Measurements from ENCODE around the gene TSC22D1.

Gene TSC22D1

DNA sequence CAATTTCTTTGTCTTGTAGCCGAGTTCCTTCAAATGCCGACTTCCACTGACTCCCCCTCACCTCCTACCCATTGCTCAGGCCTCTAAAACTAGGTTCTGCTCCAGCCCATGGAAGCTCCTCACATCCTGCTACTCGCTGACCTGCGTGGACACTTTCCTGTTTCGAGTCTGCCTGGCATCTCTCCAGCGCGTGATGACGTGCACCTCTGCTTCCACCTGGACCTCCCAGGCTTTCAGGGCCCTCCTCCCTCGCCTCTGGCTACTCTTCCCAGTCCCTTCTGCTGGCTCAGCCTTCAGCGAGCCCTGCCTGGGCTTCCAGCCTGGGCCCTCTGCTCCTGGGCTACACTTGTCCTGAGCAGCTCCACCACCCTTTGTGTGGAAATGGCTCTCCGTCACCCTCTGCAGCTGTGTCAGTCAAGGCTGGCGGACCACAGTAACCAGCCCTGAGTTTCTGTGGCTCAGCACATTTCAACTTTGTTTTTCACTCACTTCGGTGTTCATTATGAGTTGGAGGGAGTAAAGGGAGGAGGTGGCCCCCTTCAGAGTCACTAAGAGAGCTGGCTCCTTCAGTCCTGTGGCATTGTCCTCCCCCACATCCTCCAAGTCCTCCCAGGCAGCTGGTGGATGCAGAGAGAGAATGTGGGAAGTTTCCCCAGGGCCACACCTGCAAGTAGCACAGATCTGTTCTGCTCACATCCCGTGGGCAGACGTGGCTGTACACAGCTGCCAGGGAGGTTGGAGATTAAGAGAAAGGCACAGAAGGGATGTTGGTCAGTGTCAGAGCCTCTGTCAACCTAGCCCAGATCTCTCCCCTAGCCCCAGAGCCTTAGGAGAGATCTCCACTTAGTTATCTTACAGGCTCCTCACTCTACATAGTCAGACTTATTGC, 153.1 kb downstream of the TSC22D1 start:
- DNase-seq: no peak

DNA sequence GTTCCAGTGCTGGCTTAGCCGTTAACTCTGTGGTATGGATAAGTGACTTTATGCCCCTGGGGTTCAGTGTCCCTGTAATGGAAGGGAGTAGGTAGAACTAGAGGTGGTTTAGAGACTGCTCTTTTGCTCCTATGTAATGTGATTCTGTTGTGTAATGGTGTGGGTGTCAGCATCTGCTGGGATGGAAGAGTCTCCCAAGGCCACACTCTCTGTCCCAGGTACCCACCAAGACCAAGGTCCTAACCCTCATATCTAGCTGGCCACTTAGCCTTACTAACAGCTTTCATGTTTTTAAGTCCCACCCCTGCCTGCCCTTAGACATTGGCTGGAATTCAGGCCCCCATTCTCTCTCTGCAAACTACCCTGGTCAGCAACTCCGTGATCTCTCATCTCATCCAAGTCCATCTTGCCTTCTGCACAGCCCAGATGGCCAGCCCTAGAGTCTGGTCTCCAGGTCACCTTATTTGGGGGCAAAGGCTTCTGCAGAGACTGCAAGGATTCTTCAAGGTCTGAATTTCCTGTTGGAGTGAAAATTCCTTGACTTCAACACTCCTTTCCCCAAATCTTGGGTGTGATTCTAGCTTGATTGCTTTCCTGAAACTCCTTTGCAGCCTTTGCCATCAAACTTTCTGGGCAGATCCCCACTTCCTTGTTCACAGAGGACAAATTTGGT, 154.1 kb downstream of the TSC22D1 start:
- DNase-seq: no peak

DNA sequence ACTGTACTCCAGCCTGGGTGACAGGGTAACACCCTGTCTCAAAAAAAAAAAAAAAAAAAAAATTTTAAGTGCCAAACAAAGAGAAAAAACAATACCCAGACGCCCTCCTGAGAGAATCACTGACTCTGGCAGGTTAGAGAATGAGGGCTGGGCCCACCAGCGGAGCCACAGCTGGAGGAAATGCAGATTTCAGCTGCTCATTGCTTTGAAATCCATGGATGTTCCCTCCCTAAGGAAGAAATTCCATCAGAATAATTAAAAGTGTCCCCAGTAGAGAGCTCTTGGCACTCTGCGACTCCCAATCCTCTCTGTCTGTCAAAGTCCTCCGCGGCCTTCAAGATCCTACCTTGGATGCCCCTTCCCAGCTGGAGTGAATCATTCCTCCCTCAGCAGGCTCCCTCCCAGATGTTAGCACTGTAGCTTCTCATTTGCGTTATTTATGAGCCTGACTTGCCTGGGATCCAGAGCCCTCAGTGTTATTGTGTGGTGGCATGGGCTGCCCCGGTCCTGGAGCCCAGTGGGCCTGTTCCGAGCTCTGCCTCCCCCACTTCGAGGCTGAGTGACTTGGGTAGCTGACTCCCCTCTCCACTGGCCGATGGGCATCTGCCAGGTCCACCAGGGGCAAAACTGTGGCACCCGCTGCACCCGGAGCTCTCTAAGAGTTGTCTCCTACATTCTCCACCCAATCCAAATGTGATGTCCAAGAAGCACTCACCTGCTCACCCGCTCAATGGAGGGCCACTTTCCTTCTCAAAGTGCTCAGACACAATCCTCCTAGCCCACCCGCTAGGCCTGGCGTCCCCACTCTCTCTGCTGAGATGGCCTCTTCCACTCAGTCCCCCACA, 155.5 kb downstream of the TSC22D1 start:
- no peak for DNase-seq

DNA sequence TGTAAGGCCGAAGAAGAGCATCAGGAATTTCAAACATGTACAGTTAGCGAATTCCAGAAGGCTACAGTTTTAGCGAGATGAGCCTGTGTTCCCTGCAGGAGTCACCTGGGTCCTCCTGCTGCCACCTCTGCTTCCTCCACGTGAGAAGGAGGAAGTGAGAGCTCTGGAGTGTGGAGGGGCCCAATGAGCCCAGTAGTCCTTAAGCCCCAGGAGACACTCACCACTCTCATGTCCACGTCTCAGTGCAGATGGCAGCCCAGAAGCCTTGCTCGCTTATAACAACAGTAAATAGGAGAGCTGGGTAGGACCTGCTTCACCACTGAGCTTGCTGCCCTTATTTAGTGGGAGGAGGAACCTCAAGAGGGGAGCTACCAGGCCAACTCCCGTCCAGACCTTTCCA, 158.3 kb downstream of the TSC22D1 start:
- DNase-seq: no peak

DNA sequence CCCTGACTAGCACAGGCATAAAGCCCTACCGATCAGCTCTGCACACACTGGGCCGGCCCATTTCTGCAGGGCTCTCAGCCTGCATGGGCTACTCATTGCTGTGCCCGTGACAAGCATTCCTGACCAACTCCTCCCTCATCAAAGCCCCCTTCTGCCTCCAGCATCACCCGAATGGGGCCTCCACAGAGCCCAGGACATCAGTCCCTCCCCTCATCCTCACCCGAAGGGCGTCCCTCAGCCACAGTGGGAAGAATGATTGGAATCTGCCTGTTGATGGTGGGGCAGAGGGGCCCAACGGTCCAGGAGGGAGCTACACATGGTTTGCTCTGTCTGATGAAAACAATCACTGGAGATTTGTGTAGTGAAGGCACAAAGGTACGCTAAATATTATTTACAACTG, 158.7 kb downstream of the TSC22D1 start:
- DNase-seq: no peak

DNA sequence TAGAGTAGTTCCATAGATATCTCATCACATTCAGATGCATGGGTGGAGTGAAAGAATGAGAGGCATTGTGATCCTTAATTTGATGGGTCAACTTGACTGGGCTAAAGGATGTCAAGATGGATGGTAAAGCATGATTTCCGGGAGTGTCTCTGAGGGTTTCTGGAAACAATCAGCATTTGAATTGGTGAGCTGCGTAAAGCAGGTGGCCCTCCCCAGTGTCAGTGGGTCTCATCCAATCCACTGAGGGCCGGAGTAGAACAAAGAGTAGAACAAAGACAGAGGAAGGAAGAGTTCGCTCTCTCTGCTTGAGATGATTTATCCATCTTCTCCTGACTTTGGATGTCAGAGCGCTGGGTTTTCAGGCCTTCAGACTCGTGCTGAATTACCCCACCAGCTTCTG, 159.4 kb downstream of the TSC22D1 start:
- no peak for DNase-seq

DNA sequence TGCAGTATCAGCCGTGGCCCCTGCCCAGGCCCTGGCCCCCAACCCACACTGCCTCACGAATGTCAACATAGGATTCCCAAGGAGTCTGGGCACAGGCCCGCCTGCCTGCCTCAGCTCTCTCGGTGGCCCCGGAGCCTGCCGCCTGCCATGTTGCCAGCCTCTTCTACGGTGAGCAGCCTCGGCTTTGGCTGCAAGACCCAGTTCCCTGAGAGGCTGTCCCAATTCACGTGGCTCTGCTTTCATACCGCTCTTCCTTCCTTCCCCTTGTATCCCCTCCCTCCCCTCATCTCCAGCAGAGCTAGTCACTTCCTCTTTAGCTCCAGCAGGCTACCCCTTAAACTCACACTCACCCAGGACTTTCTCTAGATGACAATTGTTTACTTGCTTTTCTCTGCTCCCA, 159.8 kb downstream of the TSC22D1 start:
- no peak for DNase-seq

DNA sequence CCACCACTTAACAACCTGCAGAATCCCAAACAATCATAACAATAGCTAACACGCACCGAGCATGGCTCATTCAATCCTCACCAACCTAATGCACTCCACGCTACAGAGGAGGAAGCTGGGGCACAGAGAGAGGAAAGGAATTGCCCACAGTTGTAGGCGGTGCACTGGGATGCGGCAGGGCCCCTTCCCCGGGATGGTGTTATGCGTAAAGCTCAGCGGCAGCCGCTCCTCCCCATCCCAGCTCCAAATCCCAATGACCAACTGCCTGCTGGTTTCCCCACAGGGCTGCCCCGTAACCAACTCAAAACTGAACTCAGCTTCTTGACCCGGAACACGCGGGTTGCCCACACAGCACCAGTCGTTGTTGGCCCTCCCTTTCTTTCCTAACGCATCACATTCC, 160.3 kb downstream of the TSC22D1 start:
- no peak for DNase-seq

DNA sequence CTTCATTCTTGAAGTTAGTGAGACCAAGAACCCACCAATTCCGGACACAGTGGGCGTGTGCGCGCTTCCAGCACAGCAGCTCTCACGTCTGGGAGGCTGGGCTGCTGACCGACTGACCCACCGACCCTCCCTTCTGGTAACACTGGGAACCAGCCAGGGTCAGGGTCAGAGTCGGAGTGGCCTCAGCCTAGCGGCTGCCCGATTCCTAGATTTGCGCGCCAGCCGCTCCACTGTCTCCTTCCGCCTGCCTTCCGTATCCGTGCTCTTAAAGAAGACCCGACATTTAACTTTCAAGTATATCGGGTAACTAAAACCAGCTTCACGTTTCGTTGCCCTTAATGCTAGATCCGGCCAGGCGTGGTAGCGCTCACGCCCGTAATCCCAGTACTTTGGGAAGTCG, 161.4 kb downstream of the TSC22D1 start:
- no peak for DNase-seq

DNA sequence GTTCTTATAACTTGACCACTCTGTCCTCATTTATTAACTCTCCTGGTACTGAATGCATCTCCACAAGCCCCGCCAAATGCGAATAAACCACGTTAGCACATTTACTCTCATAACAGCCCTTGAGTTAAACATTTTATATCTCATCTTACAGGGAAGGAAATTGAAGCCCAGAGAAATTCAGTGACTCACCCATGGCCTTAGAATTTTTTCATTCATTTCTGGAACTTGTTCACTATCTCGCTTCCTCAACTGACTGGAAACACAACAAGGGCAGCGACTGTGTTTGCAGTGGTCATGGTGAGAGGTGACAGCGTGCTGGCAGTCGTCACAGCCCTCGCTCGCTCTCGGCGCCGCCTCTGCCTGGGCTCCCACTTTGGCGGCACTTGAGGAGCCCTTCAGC, 163.0 kb downstream of the TSC22D1 start:
- DNase-seq: no peak

DNA sequence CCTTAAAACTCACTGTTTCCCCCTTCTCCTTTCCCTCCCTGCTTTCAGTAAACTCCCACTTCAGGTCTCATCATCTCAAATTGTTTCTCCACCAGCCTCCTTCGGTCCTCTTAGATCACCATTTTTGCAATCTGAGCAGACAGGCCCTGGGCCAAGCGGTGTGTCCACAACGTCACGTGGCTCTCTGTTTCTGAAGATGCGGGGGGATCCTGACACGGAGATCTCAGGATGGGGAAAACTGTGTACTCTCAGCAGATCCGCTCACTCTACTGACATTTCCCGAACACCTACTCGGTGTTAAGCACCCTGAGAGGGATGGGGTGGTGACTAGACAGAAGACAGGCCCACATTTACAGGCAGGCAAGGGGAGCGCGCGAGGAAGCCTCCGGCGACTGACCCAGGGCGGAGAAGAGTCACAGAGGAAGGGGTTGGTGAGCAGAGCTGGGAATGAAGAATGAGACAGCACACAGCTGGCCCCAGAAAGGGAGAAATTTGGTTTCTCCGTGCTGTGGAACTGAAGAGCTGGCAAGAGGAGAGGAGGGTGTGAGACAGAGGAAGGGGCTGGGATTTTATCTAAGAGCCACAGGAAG, 163.7 kb downstream of the TSC22D1 start:
- no peak for DNase-seq

DNA sequence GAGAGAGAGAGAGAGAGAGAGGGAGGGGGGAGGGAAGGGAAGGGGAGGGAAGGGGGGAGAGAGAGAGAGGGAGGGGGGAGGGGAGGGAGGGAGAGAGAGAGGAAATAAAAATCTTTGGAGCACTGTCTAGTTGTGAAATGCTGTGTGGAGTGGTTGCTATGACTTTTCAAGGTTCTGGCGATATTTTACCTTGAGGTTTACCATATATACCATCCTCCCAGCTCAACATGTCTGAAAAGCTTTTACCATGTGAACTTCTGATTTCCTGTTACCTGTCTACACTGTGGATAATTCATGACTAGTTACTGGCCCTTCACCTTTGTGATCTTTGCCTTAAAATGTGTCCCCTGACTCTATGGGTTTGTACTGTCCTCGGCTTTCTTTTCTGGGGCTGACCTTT, 164.3 kb downstream of the TSC22D1 start:
- no peak for DNase-seq

DNA sequence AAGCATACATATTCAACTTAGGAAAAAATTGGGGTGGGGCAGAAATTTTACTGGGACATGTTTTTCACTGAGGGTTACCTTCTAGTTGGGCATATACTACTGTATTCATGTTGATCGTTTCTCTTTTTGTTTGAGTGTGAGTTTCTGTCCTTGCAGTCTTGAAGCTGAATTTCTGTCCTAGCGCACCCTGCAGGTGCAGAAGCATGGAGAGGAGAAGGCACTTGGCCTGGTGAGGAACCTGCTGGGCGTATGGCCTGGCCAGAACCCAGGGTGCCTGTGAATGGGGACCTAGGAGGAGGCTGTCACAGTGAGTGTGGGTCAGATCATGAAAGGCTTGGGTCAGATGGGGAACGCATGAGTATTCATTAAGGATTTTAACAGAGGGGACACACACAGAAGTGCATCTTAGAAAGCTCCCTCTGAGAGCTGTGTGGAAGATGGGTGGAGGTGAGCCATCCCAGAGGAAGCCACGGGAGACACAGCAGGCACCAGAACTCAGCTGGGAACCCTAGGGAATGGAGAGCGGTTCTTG, 165.7 kb downstream of the TSC22D1 start:
- no peak for DNase-seq

DNA sequence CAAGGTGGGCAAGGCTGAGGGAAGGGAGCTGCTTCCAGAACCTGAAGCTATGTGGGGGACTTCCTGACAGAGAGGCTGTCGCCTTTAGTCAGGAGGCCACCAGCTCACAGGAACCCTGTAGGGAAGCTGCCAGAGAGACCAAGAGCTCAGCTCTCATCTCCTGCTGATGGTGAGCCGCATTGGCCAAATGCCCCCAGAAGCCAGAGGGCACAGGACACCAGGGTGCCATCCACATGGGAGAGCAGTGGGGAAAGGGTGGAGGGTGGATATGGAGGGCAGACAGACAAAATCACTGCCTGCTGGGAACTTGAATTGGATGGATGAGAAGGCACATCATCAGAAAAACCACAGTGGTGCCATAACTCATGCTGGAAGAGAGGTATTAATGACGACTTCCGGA, 166.5 kb downstream of the TSC22D1 start:
- no peak for DNase-seq

DNA sequence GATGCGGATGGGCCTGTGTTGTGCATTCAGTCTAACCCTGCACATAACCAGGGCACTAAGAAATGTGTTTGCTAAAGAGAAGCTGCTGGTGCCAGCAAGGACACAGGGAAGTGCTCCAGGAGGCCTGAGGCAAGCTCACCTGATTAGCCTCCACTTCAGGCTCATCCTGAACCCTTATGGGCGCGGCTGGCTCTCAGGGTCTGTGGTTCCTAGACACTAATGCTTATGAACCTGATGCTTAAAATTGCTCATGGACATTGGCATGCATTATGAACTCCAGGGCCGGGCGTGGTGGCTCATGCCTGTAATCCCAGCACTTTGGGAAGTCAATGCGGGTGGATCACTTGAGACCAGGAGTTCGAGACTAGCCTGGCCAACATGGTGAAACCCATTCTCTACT, 168.2 kb downstream of the TSC22D1 start:
- DNase-seq: no peak

DNA sequence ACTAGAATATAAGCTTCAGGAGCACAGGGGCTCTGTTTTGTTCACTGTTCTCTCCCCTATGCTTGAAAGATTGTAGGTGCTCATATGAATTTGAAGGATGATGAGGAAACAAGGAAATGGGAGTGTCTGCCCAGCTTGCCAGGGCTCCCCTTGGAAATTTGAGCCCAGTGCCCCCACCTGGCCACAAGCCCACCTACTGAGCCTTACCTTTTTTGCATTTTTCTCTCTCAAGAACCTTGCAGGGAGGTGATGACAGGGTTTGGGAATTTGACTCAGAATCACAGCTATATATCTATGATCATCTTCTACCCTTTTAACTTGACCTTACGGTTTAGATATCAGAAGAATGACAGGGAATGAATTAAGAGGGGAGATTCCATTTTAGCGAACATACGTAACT, 168.8 kb downstream of the TSC22D1 start:
- no peak for DNase-seq

DNA sequence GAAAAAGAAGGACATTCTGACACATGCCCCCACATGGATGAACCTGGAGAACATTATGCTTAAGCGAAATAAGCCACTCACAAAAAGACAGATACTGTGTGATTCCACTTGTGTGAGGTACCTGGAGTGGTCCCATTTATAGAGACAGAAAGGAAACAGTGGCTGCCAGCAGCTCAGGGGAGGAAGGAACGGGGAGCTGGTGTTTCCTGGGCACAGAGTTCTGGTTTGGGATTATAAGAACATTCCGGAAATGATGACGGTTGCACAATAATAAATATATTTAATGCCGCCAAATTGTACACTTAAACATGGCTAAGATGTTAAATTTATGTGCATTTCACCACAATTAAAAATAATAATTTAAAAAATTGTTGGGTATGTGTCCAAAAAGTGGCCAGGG, 169.5 kb downstream of the TSC22D1 start:
- no peak for DNase-seq

DNA sequence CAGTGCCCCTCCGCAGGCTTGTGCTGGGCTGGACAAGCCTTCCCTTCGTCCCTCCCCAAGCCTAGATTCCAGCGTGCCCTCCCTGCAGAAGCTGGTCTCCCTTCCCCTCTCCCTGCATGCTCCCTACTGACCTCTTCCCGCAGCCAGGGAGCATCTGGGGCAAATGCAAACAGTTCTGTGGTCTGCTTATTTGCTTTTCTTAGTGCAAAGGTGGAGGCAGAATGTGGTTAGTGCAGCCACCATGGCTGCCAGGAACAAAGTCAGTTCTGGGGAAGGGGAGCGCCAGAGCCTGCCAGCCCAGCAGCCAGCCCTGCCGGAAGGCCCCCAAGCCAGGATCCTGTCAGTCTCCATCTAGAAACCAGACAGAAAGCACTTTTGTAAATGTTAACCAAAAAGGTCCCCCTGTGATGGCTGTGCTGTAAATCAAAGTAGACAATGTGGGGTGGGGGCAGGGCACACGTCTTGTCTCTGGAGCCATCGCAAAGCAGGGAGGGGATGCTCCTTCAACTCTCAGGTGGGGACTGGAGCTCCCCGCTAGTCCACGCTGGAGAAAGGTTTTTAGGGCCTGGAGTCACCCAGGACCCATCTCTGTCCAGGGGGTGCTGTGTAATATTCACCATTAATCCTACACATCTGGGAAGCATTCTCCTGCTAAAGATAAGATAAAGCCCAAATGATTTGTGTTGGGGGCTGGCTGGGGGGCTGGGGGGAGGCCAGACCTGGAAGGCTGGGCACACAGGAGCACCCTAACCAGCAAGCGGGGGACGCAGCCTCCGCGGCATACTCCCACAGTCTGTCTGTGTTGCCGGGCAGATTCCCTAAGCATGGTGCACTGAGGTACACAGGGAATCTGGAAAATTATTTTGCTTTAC, 171.6 kb downstream of the TSC22D1 start:
- no peak for DNase-seq

DNA sequence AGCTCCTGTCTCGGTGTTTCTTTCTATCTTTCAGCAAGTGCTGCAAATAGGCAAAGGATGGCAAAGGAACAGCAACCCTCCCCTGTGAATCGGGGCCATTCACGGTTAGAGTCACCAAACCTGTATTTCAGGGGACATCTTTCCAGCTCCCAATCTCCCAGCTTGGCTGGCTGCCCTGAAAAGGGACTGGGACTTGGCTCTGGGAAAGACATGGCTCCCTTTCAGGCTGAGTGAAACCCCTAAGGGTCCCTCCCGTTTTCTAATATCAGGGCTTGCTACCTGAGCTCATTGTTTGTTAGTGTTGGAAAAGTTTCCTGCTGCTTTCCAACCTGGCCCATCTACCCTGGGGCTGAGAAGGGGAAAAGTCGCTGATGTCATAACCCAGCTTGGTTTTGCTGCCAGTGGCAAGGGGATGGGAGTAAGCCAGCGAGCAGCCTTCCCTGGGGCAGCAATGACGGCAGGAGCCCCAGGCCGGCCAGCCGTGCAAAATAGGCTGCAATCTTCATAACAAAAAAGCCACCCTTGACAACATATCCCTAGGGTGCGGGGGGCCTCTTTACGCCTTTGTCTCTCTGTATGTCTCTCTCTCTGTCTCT, 172.6 kb downstream of the TSC22D1 start:
- DNase-seq: no peak

DNA sequence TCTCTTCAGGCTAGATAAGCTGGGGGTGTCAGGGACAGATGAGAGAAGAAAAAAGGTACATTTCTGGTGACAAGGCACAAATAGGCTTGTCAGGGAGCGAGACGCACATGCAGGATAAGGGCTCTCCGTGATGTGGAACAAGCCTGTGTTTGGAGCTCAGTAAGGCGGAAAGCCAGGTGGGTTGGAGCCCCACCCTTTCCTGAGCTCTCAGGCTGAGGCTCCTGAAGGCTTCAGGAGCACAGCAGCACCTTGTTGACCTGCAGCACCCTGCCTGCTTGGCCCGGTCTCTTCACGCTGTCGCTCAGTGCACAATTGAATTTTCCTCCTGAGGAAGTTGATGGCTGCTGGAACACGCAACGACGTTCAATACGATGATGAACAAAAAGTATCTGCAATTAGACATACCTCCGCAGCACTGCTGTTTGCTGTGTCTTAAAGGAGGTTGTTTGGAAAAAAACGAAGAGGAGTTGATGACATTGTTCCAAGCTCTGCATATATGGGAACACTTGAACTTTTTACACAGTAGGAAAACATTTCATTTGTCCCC, 173.2 kb downstream of the TSC22D1 start:
- no peak for DNase-seq

DNA sequence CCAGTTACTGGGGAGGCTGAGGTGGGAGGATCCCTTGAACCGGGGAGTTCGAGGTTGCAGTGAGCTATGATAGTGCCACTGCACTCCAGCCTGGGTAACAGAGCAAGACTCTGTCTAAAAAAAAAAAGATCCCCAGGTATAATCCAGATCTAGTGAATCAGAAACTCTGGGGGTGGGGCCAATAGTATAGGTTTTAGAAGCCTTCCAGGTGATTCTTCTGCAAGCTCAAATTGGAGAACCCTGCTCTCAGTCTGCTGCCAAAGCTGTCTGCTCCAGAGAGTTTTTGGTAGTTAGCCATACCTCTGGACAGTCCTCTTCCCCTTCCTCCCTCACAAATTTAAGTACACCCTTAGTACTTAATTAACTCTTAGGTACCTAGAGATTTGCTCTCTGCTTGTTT, 174.6 kb downstream of the TSC22D1 start:
- DNase-seq: no peak
